Endothelial cell of umbilical vein (primary cell): ENCODE results near the gene TSGA10IP. TPM values are rescaled to one million over a fixed set of nuclear protein-coding genes. Genes with fewer than 3 reads are reported as not detected.

Source experiments
- BruUV-seq: library from RNA; stranded (reverse); fragments of 400-500 nt; replicated peaks from 2 replicates; lab custom pipeline; 2021; lab: Mats Ljungman, UMichigan
- CTCF ChIA-PET: fragments of 300-600, 350-600 bp; sonication (Branson Sonifier 250); formaldehyde crosslinking; loops from one replicate; lab custom pipeline; 2021; ENCODE audit warnings: antibody characterized with exemption, inconsistent platforms; lab: Charles Lee
- POLR2A ChIA-PET: fragments of 300-600, 350-600 bp; sonication (Branson Sonifier 250); formaldehyde crosslinking; loops from one replicate; lab custom pipeline; 2021; ENCODE audit warnings: antibody characterized with exemption, inconsistent platforms; lab: Charles Lee
- DNase-seq: peaks from one replicate; pipeline ENCODE4 v3.0.0-alpha.2; 2011; ENCODE audit warnings: low read depth, low spot score
- FAIRE-seq: peaks from 2 replicates; lab custom pipeline; 2011; peaks lifted over from hg19 to GRCh38; lab: Jason Lieb, UNC
- H2AFZ ChIP-seq: 2 replicates; pipeline ENCODE4 v1.6.0; 2012; ENCODE audit warnings: low read depth, low read length, control low read depth, inconsistent platforms
- H3K27ac ChIP-seq: 2 replicates; pipeline ENCODE4 v1.5.1; 2011; ENCODE audit warnings: low read depth, mild to moderate bottlenecking, control low read depth, low read length, moderate library complexity; ENCODE audit not compliant: insufficient read depth
- H3K27me3 ChIP-seq, 2 experiments: 2 replicates each; pipeline versions ENCODE4 v1.6.0 to v1.6.1; 2011; ENCODE audit warnings: low read length in 2 of 2, mixed read lengths in 1 of 2; ENCODE audit not compliant: control insufficient read depth in 2 of 2, insufficient read depth in 2 of 2
- H3K36me3 ChIP-seq, 2 experiments: 2 replicates in 1 of 2; 3 replicates in 1 of 2; pipeline ENCODE4 v1.5.1; 2011; ENCODE audit warnings: low read length in 2 of 2, mild to moderate bottlenecking in 1 of 2, moderate library complexity in 1 of 2; ENCODE audit not compliant: control insufficient read depth in 2 of 2, insufficient read depth in 2 of 2; ENCODE audit errors: extremely low read depth in 1 of 2
- H3K4me1 ChIP-seq: 3 replicates; pipeline ENCODE4 v1.5.1; 2011; ENCODE audit warnings: mild to moderate bottlenecking, low read length; ENCODE audit not compliant: control insufficient read depth, insufficient read depth; ENCODE audit errors: extremely low read depth
- H3K4me2 ChIP-seq: 2 replicates; pipeline ENCODE4 v1.6.1; 2011; ENCODE audit warnings: low read length, control low read depth, mixed read lengths; ENCODE audit not compliant: insufficient read depth
- H3K4me3 ChIP-seq, 3 experiments: fragments of 200-600 bp in 1 of 3; sonication (generic), shearing (Covaris generic) in 1 of 3; replicated peaks in 1 of 3; 2 replicates each; pipeline ENCODE4 v1.5.1; 2011 to 2016; ENCODE audit warnings: control low read depth in 3 of 3, low read length in 3 of 3, mild to moderate bottlenecking in 2 of 3, inconsistent platforms in 1 of 3, low read depth in 1 of 3, moderate library complexity in 1 of 3; ENCODE audit not compliant: insufficient read depth in 1 of 3
- H3K79me2 ChIP-seq: 2 replicates; pipeline ENCODE4 v1.6.0; 2012; ENCODE audit warnings: low read length, inconsistent platforms; ENCODE audit not compliant: control insufficient read depth, insufficient read depth
- H3K9ac ChIP-seq: replicated peaks from 2 replicates; pipeline ENCODE3; 2011; ENCODE audit warnings: low read length, control low read depth; ENCODE audit not compliant: insufficient read depth; ENCODE audit errors: extremely low read depth
- H3K9me1 ChIP-seq: replicated peaks from 3 replicates; pipeline ENCODE4 v1.6.0; 2011; ENCODE audit warnings: mild to moderate bottlenecking, low read length; ENCODE audit not compliant: control insufficient read depth, insufficient read depth; ENCODE audit errors: extremely low read depth
- H3K9me3 ChIP-seq: replicated peaks from 2 replicates; pipeline ENCODE4 v1.5.1; 2012; ENCODE audit warnings: low read length, inconsistent platforms; ENCODE audit not compliant: control insufficient read depth, insufficient read depth
- H4K20me1 ChIP-seq: replicated peaks from 2 replicates; pipeline ENCODE3; 2011; ENCODE audit warnings: mild to moderate bottlenecking, low read length; ENCODE audit not compliant: control insufficient read depth, insufficient read depth; ENCODE audit errors: extremely low read depth
- CTCF ChIP-seq, 2 donors: IDR thresholded peaks; 1 replicate in 1 of 2; 2 replicates in 1 of 2; pipeline ENCODE4 v1.5.1; 2011; ENCODE audit warnings: low read length in 2 of 2, mild to moderate bottlenecking in 2 of 2, moderate library complexity in 2 of 2, control low read depth in 1 of 2, inconsistent platforms in 1 of 2, low read depth in 1 of 2; ENCODE audit not compliant: insufficient read depth in 1 of 2; ENCODE audit errors: extremely low read depth in 1 of 2
- EZH2 ChIP-seq: IDR thresholded peaks from 2 replicates; pipeline ENCODE4 v1.6.1; 2012; ENCODE audit warnings: borderline replicate concordance, low read depth, mild to moderate bottlenecking, moderate library complexity, low read length, inconsistent platforms; ENCODE audit not compliant: severe bottlenecking
- FOS ChIP-seq: IDR thresholded peaks from 2 replicates; pipeline ENCODE4 v1.6.1; 2011; ENCODE audit warnings: mild to moderate bottlenecking, low read length, moderate library complexity, borderline replicate concordance; ENCODE audit not compliant: insufficient read depth
- GATA2 ChIP-seq: IDR thresholded peaks from 2 replicates; pipeline ENCODE4 v1.7.0; 2011; ENCODE audit warnings: low read depth, mild to moderate bottlenecking, moderate library complexity, mixed read lengths, low read length; ENCODE audit not compliant: insufficient read length, insufficient read depth
- JUN ChIP-seq: IDR thresholded peaks from 2 replicates; pipeline ENCODE4 v1.6.1; 2011; ENCODE audit warnings: borderline replicate concordance, low read depth; ENCODE audit not compliant: insufficient read length, insufficient read depth
- MAX ChIP-seq: IDR thresholded peaks from 2 replicates; pipeline ENCODE4 v1.6.1; 2011; ENCODE audit not compliant: insufficient read depth, insufficient read length
- MYC ChIP-seq: IDR thresholded peaks from one replicate; pipeline ENCODE4 v1.6.1; 2011; ENCODE audit warnings: mild to moderate bottlenecking, low read depth, low read length
- POLR2A ChIP-seq: IDR thresholded peaks from 2 replicates; pipeline ENCODE4 v1.6.1; 2012; ENCODE audit warnings: low read depth, mild to moderate bottlenecking, control low read depth, low read length
- POLR2AphosphoS5 ChIP-seq: IDR thresholded peaks from 2 replicates; pipeline ENCODE4 v1.6.1; 2012; ENCODE audit warnings: low read depth, mild to moderate bottlenecking, control low read depth, low read length, moderate library complexity; ENCODE audit not compliant: insufficient read depth
- dilution Hi-C: fragments of 300-500 bp; cut with MboI; formaldehyde crosslinking; loops from one replicate; pipeline ENCODE4 v1.15.0; 2019; ENCODE audit warnings: low sequenced_read_pairs; ENCODE audit not compliant: extremely low pct_ligation_motif_present
- intact Hi-C: fragments of 100-400 bp; cut with micrococcal nuclease; formaldehyde crosslinking; loops from one replicate; pipeline ENCODE4 v1.10.0; 2022
- polyA plus RNA-seq, 4 experiments: library from polyadenylated mRNA; depleted of rRNA in 3 of 4; stranded (reverse) in 3 of 4; unstranded in 1 of 4; fragments of >200 nt; gene quantifications; 2 replicates each; pipeline versions ENCODE4 v1.2.1 to v1.2.3, GENCODE V29; 2011 to 2012; ENCODE audit warnings: missing spikeins in 1 of 4
- total RNA-seq: library from RNA; stranded (reverse); gene quantifications from 2 replicates; pipeline ENCODE4 v1.2.3, GENCODE V29; 2021

Gene TSGA10IP
- total and polyA plus RNA-seq, 2 donors (not counting 3 experiments of a cell fraction or from before 2014, with no cell fraction given) = not detected

- Histone ChIP-seq H3K9me1 (no peaks in the 10 kb centered on the region), H2AFZ (no peak overlapping the region), H3K27ac (no peak overlapping the region), H3K4me1 (peaks cover 8% of the 10 kb centered on the region), H3K9me3 (no peaks in the 10 kb centered on the region), H3K36me3 (peaks cover 9 to 55% of the 10 kb centered on the region in 2 experiments), H3K9ac (no peak overlapping the region), H3K79me2 (peaks cover 19% of the 10 kb centered on the region), H3K4me2 (no peak overlapping the region), H3K27me3 (no peaks in the 10 kb centered on the region), H4K20me1 (no peaks in the 10 kb centered on the region), H3K4me3 (no peak overlapping the region)
- no TSS peak for BruUV-seq
- intact Hi-C loops = no loop called here
- ChIA-PET POLR2A (interaction anchor here (0.7 kb wide), 1 partner anchor 13 kb away, joined by 8 read pairs; no protein-coding TSS in a partner anchor), CTCF (no interaction called here)
- DNase-seq (no peak), FAIRE-seq (no peak)
- dilution Hi-C loops = no loop called here
- TF ChIP-seq CTCF (IDR thresholded peaks at IDR 0.05; ENCODE audit: extremely low read depth in 1 of 2, insufficient read depth in 1 of 2, low read depth in 1 of 2, low read length in 2 of 2) (no peak), EZH2 (no peak), MYC (no peak), FOS (no peak), MAX (no peak), POLR2A (no peak), POLR2AphosphoS5 (no peak), GATA2 (no peak), JUN (no peak)
These were observed 22.2 kb downstream of the TSGA10IP start for GRCh38 chr11:65967329-65967934.
